OCI-M2 (cell line): ENCODE measurements around the gene SCO2.
"Not testable (repeated sequence)": the region's sequence is repeated elsewhere in the genome, so short reads cannot be mapped to it uniquely, and the experiment has no call there.

Source experiments
- DNase-seq: peaks from one replicate; lab custom pipeline; 2025; ENCODE audit not compliant: unreplicated experiment; lab: John Stamatoyannopoulos, UW

Gene SCO2

GRCh38 chr22:50522208-50522805 is 3.1 kb downstream of the SCO2 start:
- no peak for DNase-seq

- DNase-seq, result no peak
Observed at GRCh38 chr22:50521710-50522109, 3.7 kb downstream of the SCO2 start.

GRCh38 chr22:50520826-50521453 is 4.5 kb downstream of the SCO2 start:
- no peak for DNase-seq

- DNase-seq, result not testable (repeated sequence)
Observed at GRCh38 chr22:50520184-50520583, 5.2 kb downstream of the SCO2 start.

- no peak for DNase-seq
Observed at GRCh38 chr22:50519151-50519550, 6.2 kb downstream of the SCO2 start.

GRCh38 chr22:50518606-50519005 is 6.8 kb downstream of the SCO2 start:
- DNase-seq, result no peak

GRCh38 chr22:50517495-50518260 is 7.7 kb downstream of the SCO2 start:
- no peak for DNase-seq

- no peak for DNase-seq
Observed at GRCh38 chr22:50516891-50517290, 8.5 kb downstream of the SCO2 start.

GRCh38 chr22:50516068-50516467 is 9.3 kb downstream of the SCO2 start:
- DNase-seq, result no peak

GRCh38 chr22:50513175-50513574 is 12.2 kb downstream of the SCO2 start:
- no peak for DNase-seq

- no peak for DNase-seq
Observed at GRCh38 chr22:50508897-50509296, 16.5 kb downstream of the SCO2 start.

GRCh38 chr22:50507991-50508884 is 17.2 kb downstream of the SCO2 start, which contains the start of gene NCAPH2:
NCAPH2 (plus strand) TSS chr22:50508224; CDS start chr22:50508338, 114 bp downstream.
- DNase-seq, result peak; percentile 52

- DNase-seq, result no peak
Observed at GRCh38 chr22:50507421-50507990, 17.9 kb downstream of the SCO2 start, which contains the start of gene LMF2. LMF2 (minus strand) TSS chr22:50507702; CDS start chr22:50507675, 27 bp downstream.

- no peak for DNase-seq
Observed at GRCh38 chr22:50506611-50507420, 18.6 kb downstream of the SCO2 start.

GRCh38 chr22:50505776-50506610 is 19.4 kb downstream of the SCO2 start:
- DNase-seq, result no peak

GRCh38 chr22:50505276-50505775 is 20.1 kb downstream of the SCO2 start:
- no peak for DNase-seq

GRCh38 chr22:50504369-50505211 is 20.8 kb downstream of the SCO2 start:
- no peak for DNase-seq
